GM23248 (cell line): ENCODE measurements around the gene EID2B.

Experiments
- EZH2 ChIP-seq: fragments of 200-600 bp; sonication (generic); IDR thresholded peaks from 2 replicates; pipeline ENCODE4 v1.6.1; 2018; ENCODE audit warnings: antibody characterized with exemption, mild to moderate bottlenecking; ENCODE audit not compliant: insufficient read depth, poor library complexity, severe bottlenecking
- EZH2phosphoT487 ChIP-seq: fragments of 200-600 bp; sonication (generic); IDR thresholded peaks from 2 replicates; pipeline ENCODE4 v1.6.1; 2018; ENCODE audit warnings: antibody characterized with exemption, moderate library complexity, mild to moderate bottlenecking, low read depth; ENCODE audit not compliant: insufficient read depth

DNA sequence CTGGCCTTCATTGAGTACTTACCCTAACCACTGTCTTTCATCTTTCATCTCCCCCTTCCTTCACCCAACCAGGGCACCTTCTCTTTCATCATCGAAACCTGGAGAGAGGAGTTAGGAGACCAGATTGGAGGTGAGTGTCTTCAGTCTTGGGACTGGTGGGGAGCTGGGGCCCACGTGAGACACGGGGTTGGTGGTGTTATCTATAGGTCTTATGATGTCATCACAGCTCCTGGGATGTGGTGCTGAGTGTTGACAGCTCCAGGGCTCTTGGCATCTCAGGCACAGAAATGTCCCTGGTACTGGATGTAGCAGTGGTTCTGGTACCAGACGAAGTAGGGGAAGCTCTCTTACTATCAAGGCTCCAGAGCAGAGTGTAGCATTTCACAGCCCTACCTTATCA is 32.1 kb downstream of the EID2B start:
- TF ChIP-seq EZH2phosphoT487: no peak
- no peak for TF ChIP-seq EZH2
